NCI-H446 (cell line): Measurements from ENCODE around the gene CWC27.

Experiments
- DNase-seq, 2 experiments: peaks; one replicate each; lab custom pipeline; 2025; lab: John Stamatoyannopoulos, UW

The CWC27 gene

DNA sequence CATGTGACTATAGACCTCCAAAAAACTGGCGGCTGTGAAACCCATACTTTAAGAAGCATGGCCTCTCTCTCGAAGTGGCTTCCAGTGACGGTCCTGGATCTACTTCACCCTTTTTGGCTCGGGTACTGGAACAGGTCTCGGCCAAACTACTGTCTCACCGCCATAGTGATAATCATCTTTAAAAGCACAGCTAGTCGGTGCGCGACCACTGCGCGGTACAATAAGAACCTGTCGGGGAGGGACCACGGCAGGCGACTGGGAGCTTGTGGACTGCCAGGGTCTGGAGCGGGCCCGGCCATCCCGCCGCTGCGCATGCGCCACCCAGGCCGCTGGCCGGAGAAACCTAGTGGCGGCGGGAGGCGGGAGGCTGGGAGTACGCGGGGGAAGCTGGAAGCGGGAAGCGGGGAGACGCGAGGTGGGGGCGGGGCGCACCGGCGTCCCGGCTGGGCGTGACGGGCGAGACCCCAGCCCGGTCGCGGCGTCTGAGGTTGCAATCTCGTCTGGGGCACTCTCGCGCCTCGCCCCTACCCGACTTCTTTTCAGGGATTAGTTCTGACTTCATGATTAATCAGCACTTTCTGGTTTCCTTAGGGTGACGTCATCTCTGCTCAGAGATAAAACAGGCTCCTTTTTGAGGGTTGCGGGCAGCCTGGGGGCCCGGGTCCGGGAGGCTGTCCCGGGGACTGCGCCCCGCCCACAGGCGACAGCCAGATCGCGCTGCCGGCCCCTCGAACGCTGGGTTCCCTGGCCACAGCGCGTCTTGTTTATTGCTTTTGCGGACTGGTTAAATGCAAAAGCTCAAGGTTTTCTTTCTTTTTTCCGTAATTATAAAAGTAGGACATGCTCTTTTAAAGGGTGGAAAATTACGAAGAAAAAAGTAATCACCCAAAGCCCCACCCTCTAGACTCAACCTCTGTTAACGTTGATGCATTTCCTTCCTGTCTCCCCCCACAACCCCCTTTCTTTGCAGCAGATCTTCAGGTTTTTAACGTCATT is 266.8 kb downstream of the CWC27 start:
- DNase-seq: peak; percentile 67 to 82

DNA sequence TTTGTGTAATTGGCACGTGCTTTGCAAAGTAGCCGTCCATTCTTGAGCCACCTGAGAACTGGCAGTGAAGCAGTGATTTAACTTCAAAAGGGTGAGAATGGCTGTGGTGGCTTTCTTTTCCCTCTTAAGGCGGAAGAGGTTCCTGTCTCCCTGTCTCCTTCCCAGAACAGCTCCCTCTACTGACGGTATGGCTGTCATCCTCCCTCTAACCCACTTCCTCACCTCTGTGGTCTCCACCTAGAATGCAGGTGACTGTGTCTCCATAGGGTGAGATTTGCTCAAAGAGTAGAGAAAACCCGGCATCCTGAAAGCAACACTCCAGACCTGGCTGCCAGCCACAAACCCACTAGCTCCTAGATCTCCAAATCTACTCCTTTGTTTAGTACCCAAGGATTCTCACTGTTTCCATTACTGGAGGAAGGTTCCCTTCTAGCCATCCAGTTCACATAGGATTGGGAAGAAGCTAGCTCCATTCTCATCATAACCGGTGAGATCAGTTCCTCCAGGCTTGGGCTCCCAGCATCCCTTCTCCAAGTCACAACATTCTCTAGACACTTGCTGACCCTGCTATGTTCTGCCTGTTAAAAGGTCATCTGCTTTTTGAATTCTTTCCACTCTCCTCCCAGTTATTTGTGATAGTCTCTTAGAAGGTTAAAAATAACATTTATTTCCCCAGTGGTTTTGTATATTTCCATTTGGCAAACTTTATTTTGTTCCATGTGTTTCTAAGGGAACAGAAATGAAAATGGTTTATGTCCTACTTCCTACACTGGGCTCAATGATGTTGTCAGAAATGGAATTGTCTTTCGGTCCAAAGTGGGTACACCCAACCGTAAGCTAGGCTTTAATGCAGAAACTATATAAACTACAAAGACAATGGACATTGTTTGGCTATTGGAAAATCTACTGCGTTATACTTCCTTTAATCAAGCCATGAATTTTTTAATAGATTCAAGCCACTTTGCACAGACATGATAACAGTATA is 269.4 kb downstream of the CWC27 start:
- no peak for DNase-seq

DNA sequence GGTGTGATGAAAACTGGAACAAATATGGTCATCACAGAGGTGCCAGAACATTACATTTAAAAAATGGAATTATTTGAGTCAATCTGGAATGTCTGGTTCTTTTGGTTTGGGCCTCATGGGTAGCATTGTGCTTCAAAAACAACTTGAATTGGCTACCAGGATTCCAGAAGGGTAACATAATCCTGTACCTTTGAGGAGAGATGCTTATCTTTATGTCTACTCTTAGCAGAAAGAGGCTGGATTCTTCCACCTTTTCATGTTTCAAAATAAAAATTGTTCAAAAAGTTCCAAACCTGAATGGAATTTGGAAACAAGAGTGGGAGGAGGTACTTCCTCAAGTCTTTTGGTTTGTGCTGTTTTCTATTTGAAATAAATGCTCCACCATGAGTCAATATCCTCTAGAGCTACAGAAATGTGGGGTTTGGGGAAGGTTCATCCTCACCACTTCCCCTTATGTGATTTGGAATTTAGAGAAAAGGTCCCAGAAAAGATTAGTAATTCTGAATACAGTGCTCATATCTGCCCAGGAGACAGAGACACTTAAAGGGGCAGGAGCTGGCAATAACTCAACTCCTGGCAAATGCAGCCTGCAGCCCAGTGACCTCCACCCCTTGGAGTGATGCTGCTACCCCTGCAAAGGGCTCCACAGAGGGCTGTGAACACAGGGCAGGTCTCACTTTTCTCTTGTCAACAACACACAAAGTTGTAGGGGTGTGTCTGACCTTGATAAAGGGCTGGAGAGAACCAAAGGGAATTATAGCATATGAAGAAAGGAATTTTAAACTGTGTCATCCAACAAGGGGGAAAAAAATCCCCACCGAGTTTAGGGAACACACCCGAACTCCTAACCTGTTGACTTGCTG is 272.8 kb downstream of the CWC27 start:
- no peak for DNase-seq

DNA sequence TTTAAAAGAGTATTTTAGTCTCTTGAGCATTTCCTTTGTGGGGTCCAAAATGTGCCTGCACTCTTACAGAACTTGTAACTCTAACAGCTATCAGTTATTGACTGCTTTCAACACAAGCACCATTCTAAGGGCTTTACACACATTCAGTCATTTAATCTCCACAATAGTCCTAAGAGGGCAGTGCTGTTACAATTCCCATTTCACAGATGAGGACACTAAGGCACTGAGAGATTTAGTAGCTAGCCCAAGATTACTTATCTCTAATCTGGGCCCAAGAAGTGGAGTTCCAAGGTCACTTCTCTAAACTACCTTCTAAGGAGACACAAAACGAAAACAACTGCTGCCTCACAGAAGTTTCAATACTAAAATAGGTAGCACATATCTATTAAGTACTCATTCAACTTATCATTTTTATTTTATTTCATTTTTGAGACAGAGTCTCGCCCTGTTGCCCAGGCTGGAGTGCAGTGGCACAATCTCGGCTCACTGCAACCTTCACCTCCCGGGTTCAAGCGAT is 275.2 kb downstream of the CWC27 start:
- no peak for DNase-seq

DNA sequence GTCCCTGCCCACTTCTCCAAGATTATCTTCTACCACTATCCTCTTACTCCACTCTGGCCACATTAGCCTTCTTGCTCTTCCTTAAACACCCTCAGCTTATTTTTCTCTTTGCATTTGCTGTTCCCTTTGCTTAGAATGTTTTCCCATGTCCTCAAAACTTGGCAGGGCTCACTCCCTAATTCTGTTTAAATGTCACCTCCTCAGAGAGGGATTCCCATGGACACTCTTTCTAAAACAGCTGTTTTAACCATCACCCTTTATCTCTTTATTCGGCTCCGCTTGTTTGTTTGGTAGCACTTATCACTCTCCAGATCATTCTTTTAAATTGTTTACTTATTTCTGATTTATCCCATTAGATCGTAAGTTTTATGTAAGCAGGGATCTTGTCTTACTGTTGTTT is 278.5 kb downstream of the CWC27 start:
- DNase-seq: no peak

DNA sequence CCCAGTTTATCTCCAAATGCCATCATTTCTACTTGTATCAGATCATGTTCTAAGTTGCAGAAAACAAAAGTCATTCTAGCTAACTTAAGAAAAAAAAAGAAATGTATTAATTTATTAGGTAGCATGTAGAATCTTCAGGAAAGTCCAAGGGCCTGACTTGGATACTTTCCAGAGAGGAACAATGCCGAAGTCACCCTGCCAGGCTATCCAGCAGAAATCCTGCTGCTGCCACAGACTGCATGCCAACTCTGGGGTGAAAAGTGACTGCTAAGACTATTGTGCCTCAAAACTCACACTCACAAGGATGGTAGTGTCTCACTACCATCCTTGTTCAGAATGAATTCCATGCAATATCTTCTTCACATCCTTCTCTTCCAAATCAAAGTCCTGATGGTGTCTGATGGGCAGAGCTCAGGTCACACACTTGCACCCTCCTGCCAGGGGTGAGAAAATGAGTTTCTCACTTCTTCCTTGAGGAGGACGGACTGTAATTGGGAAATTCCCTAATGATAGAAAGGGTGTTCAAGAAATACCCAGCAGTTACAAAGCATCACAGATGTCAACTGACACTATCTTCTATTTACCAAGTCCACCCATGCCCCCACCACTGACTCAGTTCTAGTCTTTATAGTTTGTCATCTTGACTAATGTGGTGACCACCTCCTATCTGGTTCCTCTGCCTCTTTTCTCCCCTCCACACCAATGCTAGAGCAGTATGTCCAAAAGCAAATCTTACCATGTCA is 279.4 kb downstream of the CWC27 start:
- peak in 1 of 2 experiments; percentile 4 for DNase-seq

DNA sequence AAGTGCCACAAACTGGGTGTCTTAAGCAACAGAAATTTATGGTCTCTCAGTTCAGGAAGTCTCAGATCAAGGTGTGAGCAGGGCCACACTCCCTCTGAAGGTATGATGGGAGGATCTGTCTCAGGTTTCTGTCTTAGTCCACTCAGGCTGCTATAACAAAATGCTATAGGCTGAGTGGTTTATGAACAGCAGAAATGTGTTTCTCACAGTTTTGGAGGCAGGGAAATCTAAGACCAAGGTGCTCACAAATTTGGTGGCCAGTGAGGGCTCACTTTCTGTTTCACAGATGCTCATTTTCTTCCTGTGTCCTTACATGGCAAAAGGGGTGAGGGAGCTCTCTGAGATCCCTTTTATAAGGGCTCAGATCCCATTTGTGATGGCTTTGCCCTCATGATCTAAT is 281.4 kb downstream of the CWC27 start:
- no peak for DNase-seq

DNA sequence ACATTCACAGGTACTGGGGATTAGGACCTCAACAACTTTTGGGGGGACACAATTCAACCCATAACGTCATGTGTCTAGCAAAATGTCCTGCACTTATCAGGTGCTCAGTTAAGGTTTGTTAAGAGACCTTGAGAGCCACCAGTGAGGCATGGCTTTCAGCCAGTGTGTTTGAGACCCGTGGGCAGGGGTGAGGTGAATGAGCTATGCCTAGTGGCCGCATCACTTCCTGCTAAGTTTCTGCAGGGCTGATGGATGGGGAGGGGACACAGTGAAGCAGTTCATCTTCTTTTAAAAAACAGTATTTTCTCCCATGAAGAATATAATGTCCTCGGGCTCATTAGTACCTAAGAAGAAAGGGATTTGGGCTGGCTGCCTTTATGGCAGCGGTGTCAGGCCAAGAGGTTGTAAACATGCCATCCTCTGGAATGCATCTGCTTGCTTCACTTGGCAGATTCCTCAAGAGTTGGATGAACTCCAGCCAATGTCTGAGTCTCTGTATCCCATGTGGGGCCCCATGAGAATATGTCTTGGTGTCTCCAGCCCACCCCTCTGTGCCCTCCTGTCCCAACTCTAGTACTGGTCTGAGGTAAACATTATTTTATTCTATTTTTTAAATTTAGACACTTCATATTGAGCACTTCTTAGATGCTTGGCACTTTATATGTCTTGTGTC is 282.2 kb downstream of the CWC27 start:
- DNase-seq: peak; percentile 34 to 76

DNA sequence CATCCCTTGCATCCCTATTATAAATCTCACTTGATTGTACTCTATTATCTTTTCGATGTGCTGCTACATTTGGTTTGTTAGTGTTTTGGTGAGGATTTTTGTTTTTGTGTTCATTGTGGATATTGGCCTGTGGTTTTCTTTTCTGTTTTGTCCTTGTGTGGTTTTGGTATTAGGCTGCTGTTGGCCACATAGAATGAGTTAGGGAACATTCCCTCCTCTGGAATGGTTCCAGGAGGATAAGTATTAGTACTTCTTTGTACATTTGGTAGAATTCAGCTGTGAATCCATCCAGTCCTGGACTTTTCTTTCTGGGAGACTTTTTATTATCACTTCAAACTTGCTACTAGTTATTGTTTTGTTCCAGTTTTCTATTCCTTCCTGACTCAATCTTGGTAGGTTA is 287.2 kb downstream of the CWC27 start:
- DNase-seq: no peak

DNA sequence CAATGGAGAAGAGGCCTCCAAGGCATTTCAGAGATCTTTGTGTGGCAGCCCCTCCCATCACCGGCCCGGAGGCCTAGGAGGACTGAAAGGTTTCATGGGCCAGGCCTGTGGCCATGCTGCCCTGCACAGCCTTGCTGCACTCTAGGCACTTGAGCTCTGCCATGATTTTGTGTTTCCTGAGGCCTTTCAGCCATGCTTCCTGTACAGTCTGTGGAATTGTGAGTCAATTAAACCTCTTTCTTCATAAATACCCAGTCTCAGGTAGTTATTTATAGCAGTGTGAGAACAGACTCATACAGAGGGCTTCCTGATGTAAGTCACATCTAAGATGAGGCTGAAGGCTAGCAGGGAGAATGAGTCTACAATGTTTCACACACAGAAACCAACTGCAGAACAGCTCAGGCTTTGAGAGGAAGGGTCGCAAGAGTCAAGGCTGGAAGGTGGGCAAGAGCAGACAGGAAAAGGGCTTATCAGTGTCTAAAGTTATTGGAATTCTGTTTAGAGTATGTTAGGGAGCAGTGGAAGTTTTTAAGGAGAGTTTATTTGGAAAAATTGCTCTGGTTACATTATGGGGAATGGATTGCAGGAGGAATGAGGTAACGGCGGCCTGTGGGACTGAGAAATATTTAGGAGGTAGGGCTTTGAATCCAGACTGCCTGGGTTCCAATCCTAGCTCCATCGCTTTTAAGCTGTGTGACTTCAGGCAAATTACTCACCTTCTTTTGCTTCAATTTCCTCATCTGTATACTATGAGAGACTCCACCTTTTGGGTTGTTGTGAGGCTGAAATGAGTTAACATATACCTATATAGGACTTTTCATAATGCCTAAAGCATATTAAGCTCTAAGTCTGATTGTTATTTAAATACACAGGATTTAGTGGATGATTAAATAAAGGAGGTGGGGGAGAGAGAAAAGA is 291.2 kb downstream of the CWC27 start:
- no peak for DNase-seq

DNA sequence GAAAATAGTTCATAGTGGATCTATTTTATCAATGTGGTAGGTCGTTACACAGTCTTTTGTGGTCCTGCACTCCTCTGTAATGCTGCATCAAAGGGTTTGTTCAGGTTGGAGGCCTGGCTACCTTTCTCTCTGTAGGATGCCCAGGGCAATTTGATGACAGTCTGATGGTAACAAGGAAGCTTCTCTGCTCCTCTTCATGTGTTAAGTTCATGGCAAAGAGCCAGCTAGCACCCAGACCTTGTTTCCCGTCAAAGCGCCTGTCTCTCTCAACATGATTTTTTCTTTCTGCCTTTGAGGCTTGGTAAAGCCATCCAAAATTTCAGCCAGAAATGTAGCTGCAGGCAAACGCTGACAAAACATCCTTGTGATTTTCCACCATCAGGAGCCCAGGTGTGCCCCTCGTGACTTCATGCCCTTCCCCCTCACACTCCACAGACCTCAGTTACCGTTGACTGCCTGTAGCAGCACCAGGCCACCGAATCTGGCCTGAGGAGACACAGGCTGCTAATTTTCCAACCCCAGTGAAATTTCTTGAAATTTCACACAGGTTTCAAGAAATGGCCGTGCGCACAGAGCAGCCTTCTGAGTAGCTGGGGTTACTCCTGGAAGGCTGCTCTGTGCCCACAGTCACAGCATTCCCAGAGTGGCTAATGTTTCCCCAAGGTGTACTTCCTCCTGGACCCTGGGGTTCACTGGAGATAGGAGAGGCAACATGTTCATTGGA is 292.7 kb downstream of the CWC27 start:
- no peak for DNase-seq

DNA sequence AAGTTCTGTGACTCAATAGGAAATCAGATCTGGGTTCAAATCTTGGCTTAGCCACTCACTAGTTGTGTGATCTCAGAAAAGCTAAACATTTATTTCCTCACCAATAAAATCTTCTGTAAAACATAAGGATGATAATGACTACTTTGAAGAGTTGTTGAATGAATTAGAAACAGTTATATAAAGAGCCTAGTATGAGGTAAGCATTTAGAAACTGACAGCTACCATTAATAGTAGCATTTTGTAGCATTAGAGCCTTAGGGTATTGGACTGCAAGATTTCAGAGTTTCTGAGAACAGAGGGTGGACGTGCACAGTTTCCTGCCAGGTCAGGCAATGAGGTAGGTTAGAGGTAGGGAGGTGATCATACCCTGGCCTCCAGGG is 293.2 kb downstream of the CWC27 start:
- no peak for DNase-seq

DNA sequence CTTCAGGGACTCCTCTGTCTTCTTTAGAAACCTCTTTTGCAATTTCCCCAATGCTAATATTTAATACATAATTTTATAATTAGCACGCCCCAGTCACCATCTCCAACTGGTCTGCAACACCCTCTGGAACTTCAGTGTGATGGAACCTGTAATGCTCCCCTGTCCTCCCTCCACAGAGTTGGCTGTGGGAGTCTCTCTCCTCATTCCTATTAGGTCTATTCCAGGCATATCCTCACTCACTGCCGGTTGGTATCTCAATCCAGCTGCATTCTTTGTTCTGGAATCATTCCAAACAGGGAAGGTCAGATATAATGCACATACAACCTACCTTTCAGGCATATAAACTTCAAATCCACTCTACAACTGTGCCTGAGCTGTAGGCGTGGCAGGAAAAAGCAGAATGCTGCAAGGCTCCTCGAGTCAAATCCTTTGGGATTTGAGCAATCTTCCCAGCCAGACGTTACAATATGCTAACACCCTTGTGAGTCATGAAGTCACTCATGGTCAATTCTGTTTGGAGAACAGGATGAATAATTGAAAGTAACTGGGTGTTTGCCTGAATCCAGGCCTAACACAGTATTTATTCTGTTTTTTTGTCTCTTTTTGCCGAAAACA is 293.8 kb downstream of the CWC27 start:
- peak in 1 of 2 experiments; percentile 70 for DNase-seq

DNA sequence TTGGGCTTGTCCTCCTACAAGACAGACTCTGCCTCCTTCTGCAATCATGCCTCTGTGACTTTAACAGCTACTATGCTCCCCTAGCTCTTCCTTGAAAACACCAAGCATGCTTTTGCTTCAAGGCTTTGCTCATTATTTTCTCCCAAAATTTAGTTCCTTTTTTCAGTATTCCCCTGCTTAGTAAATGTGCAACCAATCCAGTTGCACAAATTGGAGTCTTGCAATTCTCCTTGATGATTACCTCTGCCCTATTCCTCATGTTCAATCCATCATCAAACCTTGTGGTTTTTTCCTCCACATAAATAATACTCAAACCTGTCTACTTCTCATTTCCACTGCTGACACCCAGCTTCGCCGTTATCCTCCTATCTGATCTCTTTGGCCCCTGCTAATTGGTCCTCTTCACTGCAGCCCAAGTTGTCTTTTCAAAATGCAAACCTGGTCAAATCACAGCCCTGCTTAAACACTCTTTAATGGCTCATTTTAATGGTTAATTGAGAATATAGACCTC is 296.3 kb downstream of the CWC27 start:
- DNase-seq: no peak

DNA sequence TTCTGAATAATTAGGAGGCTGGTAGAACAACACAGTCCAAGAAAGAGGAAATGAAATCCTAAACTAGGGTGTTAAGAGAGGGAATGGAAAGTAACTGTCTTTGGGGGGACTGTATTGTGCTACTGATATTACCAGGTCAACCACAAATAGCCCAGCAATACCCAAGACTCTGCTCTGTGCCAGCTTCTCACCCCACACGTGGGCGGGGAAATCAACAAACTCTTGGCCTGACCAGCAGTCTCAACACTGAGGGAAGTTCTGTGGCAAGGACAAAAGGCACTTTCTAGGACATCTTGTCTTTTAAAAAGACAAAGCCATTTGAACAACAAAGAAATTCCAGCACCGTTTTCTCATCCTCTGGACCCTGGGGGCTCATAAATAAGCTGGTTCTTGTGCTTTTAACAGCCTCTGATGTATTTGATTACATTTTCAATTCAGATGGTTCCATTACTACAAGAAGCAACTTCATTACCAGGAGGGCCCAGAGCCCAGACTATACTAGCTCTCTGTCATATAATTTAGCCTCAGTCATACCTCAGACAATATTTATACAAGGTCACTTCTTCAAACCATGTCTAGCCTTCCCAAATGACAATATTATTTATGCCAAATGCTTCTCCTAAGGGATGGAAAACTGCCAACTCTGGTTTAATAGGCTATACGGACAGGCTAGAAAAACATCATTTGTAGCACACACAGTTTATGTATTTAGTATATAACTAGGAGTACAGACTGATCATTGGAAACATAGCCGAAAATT is 297.8 kb downstream of the CWC27 start:
- DNase-seq: peak in 1 of 2 experiments; percentile 30

DNA sequence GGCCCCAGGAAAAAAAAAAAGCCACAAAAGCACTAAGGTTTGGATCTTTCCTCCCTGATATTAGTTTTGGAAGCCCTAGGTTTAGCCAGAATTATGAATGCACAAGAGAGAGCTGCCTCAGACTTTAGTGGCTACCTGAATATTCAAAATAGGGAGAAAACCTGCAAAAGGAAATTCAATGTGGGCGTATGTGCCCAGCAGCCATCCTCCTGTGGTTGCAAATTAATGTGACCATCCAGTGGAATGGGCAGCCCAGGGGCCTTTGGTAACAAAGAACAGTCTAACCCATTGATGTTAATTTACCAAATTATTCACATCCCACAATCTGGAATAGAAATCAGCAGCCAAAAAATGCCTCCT is 298.4 kb downstream of the CWC27 start:
- no peak for DNase-seq
